Measurements from ENCODE around the gene PRTFDC1.

GRCh38 chr10:24995072-24995471 is 42.7 kb upstream of the PRTFDC1 start:
- TF ChIP-seq CTCF (IDR thresholded peaks at IDR 0.05) (no peak), POLR2AphosphoS5 (IDR thresholded peaks at IDR 0.05; ENCODE audit: insufficient read depth in 1 of 2, low read depth in 1 of 2) (no peak), POLR2A (IDR thresholded peaks at IDR 0.05) (no peak)
